ENCODE measurements around the gene CYP4F12. TPM values are rescaled to one million over a fixed set of nuclear protein-coding genes. Genes with fewer than 3 reads are reported as not detected.

Gene CYP4F12
- total RNA-seq, 1 donor from 2014 or later = not detected

GRCh38 chr19:15730538-15730937 lies 57.7 kb downstream of the CYP4F12 start:
- Mint-ChIP-seq H3K36me3 (ENCODE audit: low read depth) (no peaks in the 10 kb centered on the region), H3K27ac (ENCODE audit: unreplicated experiment) (no peak overlapping the region), H3K9me3 (ENCODE audit: low read depth) (peaks cover 17% of the 10 kb centered on the region), H3K4me3 (ENCODE audit: unreplicated experiment) (no peak overlapping the region), H3K4me1 (ENCODE audit: low read depth) (no peaks in the 10 kb centered on the region), H3K27me3 (ENCODE audit: low read depth) (peaks cover 2% of the 10 kb centered on the region)
- no peak for TF ChIP-seq CTCF (IDR thresholded peaks at IDR 0.05)
- no peak for DNase-seq (ENCODE audit: low spot score)

- no peak for TF ChIP-seq CTCF (IDR thresholded peaks at IDR 0.05)
- no peak for DNase-seq (ENCODE audit: low spot score)
- Mint-ChIP-seq H3K4me1 (ENCODE audit: low read depth) (no peaks in the 10 kb centered on the region), H3K36me3 (ENCODE audit: low read depth) (no peaks in the 10 kb centered on the region), H3K4me3 (ENCODE audit: unreplicated experiment) (no peak overlapping the region), H3K27me3 (ENCODE audit: low read depth) (peaks cover 2% of the 10 kb centered on the region), H3K27ac (ENCODE audit: unreplicated experiment) (no peak overlapping the region), H3K9me3 (ENCODE audit: low read depth) (peaks cover 17% of the 10 kb centered on the region)
Observed at GRCh38 chr19:15732388-15732787, 59.5 kb downstream of the CYP4F12 start.

GRCh38 chr19:15733895-15734294 lies 61.0 kb downstream of the CYP4F12 start:
- no peak for DNase-seq (ENCODE audit: low spot score)
- no peak overlapping the region for H3K27ac Mint-ChIP-seq (ENCODE audit: unreplicated experiment)
- H3K36me3 Mint-ChIP-seq (ENCODE audit: low read depth) = no peaks in the 10 kb centered on the region
- H3K9me3 Mint-ChIP-seq (ENCODE audit: low read depth) = peaks cover 17% of the 10 kb centered on the region
- no peak for TF ChIP-seq CTCF (IDR thresholded peaks at IDR 0.05)
- no peaks in the 10 kb centered on the region for H3K4me1 Mint-ChIP-seq (ENCODE audit: low read depth)
- H3K4me3 Mint-ChIP-seq (ENCODE audit: unreplicated experiment) = no peak overlapping the region
- peaks cover 2% of the 10 kb centered on the region for H3K27me3 Mint-ChIP-seq (ENCODE audit: low read depth)

GRCh38 chr19:15737722-15738121 lies 64.8 kb downstream of the CYP4F12 start, which contains the start of gene OR10H3:
Gene OR10H3, plus strand, starts transcription at chr19:15737985. Its CDS starts 3,408 bp downstream, at chr19:15741393.
- Mint-ChIP-seq H3K27me3 (ENCODE audit: low read depth) (peaks cover 2% of the 10 kb centered on the region), H3K36me3 (ENCODE audit: low read depth) (no peaks in the 10 kb centered on the region), H3K4me3 (ENCODE audit: unreplicated experiment) (no peak within 1 kb of the TSS), H3K27ac (ENCODE audit: unreplicated experiment) (no peak within 1 kb of the TSS), H3K4me1 (ENCODE audit: low read depth) (no peaks in the 10 kb centered on the region), H3K9me3 (ENCODE audit: low read depth) (peaks cover 25% of the 10 kb centered on the region)
- no peak for DNase-seq (ENCODE audit: low spot score)
- no peak for TF ChIP-seq CTCF (IDR thresholded peaks at IDR 0.05)

GRCh38 chr19:15740785-15741184 lies 67.9 kb downstream of the CYP4F12 start:
- no peak for DNase-seq (ENCODE audit: low spot score)
- H3K36me3 Mint-ChIP-seq (ENCODE audit: low read depth) = no peaks in the 10 kb centered on the region
- no peak for TF ChIP-seq CTCF (IDR thresholded peaks at IDR 0.05)
- H3K4me3 Mint-ChIP-seq (ENCODE audit: unreplicated experiment) = no peak overlapping the region
- H3K27ac Mint-ChIP-seq (ENCODE audit: unreplicated experiment) = no peak overlapping the region
- H3K27me3 Mint-ChIP-seq (ENCODE audit: low read depth) = no peaks in the 10 kb centered on the region
- peaks cover 28% of the 10 kb centered on the region for H3K9me3 Mint-ChIP-seq (ENCODE audit: low read depth)
- H3K4me1 Mint-ChIP-seq (ENCODE audit: low read depth) = no peaks in the 10 kb centered on the region

Other genes with a start within 250 kb of the CYP4F12 start
- gene WIZ, start 223.1 kb upstream of the CYP4F12 start, total RNA-seq = 50.6 to 54.0 TPM (median 52.4 TPM) in 3 replicates
- gene RASAL3, start 208.5 kb upstream of the CYP4F12 start, total RNA-seq = 0.05 TPM in 1 of 3 replicates, not detected in the others
- not detected in 3 replicates for gene PGLYRP2, start 193.6 kb upstream of the CYP4F12 start, total RNA-seq
- not detected in 3 replicates for gene CYP4F22, start 164.6 kb upstream of the CYP4F12 start, total RNA-seq
- not detected in 3 replicates for gene CYP4F8, start 57.9 kb upstream of the CYP4F12 start, total RNA-seq
- gene CYP4F3, start 32.2 kb upstream of the CYP4F12 start, total RNA-seq = not detected in 3 replicates
- gene OR10H2, start 54.9 kb downstream of the CYP4F12 start, total RNA-seq = not detected in 3 replicates
- gene OR10H3, start 64.9 kb downstream of the CYP4F12 start, total RNA-seq = not detected in 3 replicates
- gene OR10H5, start 114.6 kb downstream of the CYP4F12 start, total RNA-seq = not detected in 3 replicates
- gene OR10H1, start 142.6 kb downstream of the CYP4F12 start, total RNA-seq = not detected in 3 replicates
- gene CYP4F2, start 225.0 kb downstream of the CYP4F12 start, total RNA-seq = not detected in 3 replicates